GM19023 (cell line): ENCODE data around the gene HDAC4.
A peak's percentile ranks its signal among the peaks of the same experiment; 100 is the strongest.

Source experiments
- ATAC-seq: cut with Tn5 transposase; IDR thresholded peaks from one replicate; pipeline ENCODE4 v1.9.1; 2021; ENCODE audit warnings: mild to moderate bottlenecking, moderate library complexity; ENCODE audit not compliant: unreplicated experiment

HDAC4 gene

GRCh38 chr2:239271882-239272281, 128.9 kb downstream of the HDAC4 start:
- ATAC-seq: no peak

- ATAC-seq: no peak
These were observed 129.3 kb downstream of the HDAC4 start for GRCh38 chr2:239271471-239271870.

GRCh38 chr2:239269916-239270315, 130.9 kb downstream of the HDAC4 start:
- ATAC-seq: no peak

GRCh38 chr2:239269173-239269885, 131.5 kb downstream of the HDAC4 start:
- ATAC-seq: no peak

GRCh38 chr2:239268549-239268948, 132.3 kb downstream of the HDAC4 start:
- no peak for ATAC-seq

GRCh38 chr2:239268082-239268481, 132.7 kb downstream of the HDAC4 start:
- no peak for ATAC-seq

- peak; percentile 90 for ATAC-seq
These were observed 133.4 kb downstream of the HDAC4 start for GRCh38 chr2:239267288-239267951.

GRCh38 chr2:239266779-239267287, 134.0 kb downstream of the HDAC4 start:
- ATAC-seq: peak; percentile 19

GRCh38 chr2:239266434-239266766, 134.4 kb downstream of the HDAC4 start:
- no peak for ATAC-seq

GRCh38 chr2:239265681-239266433, 135.0 kb downstream of the HDAC4 start:
- ATAC-seq: no peak

- ATAC-seq: no peak
These were observed 135.8 kb downstream of the HDAC4 start for GRCh38 chr2:239264838-239265651.

GRCh38 chr2:239264492-239264837, 136.4 kb downstream of the HDAC4 start:
- no peak for ATAC-seq

GRCh38 chr2:239263669-239264491, 136.9 kb downstream of the HDAC4 start:
- no peak for ATAC-seq

GRCh38 chr2:239263231-239263630, 137.6 kb downstream of the HDAC4 start:
- no peak for ATAC-seq

GRCh38 chr2:239262484-239263230, 138.2 kb downstream of the HDAC4 start:
- ATAC-seq: no peak

- ATAC-seq: no peak
These were observed 138.9 kb downstream of the HDAC4 start for GRCh38 chr2:239261796-239262483.

GRCh38 chr2:239261356-239261755, 139.5 kb downstream of the HDAC4 start:
- no peak for ATAC-seq

- no peak for ATAC-seq
These were observed 140.1 kb downstream of the HDAC4 start for GRCh38 chr2:239260546-239261327.
